ENCODE data around the gene CLIC5.

The CLIC5 gene

DNA sequence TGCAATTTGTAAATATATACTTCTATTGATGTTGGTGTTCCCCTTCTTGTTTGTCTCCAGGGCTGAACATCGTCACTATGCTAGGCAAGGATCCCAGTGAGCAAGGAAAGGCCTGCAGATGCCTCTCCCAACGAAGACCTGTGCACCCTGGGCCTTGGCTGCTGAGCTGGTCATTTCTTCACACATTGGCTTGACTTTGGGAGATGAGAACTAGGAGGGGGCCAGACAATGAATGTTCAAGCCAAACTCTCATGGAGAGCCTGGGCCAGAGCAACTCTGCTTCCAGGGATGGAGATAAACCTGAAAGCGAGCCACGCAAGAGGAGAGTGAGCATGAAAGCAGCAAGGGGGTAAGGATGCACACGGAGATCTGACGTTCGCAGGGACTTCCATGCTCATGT is 104.0 kb downstream of the CLIC5 start:
- no peaks in the 10 kb centered on the region for H3K4me1 ChIP-seq
- intact Hi-C loops (cut with DNase I; ENCODE audit: low total_unique reads): no loop called here
- peak in 1 of 2 donors; percentile 53 for DNase-seq
- H3K4me3 ChIP-seq: no peak overlapping the region
- no peaks in the 10 kb centered on the region for H3K27me3 ChIP-seq
- H3K27ac ChIP-seq: no peak overlapping the region
- H3K36me3 ChIP-seq: no peaks in the 10 kb centered on the region
- TF ChIP-seq, protein P1, sequence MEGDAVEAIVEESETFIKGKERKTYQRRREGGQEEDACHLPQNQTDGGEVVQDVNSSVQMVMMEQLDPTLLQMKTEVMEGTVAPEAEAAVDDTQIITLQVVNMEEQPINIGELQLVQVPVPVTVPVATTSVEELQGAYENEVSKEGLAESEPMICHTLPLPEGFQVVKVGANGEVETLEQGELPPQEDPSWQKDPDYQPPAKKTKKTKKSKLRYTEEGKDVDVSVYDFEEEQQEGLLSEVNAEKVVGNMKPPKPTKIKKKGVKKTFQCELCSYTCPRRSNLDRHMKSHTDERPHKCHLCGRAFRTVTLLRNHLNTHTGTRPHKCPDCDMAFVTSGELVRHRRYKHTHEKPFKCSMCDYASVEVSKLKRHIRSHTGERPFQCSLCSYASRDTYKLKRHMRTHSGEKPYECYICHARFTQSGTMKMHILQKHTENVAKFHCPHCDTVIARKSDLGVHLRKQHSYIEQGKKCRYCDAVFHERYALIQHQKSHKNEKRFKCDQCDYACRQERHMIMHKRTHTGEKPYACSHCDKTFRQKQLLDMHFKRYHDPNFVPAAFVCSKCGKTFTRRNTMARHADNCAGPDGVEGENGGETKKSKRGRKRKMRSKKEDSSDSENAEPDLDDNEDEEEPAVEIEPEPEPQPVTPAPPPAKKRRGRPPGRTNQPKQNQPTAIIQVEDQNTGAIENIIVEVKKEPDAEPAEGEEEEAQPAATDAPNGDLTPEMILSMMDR (IDR thresholded peaks at IDR 0.05): no peak
- no peaks in the 10 kb centered on the region for H3K9me3 ChIP-seq

DNA sequence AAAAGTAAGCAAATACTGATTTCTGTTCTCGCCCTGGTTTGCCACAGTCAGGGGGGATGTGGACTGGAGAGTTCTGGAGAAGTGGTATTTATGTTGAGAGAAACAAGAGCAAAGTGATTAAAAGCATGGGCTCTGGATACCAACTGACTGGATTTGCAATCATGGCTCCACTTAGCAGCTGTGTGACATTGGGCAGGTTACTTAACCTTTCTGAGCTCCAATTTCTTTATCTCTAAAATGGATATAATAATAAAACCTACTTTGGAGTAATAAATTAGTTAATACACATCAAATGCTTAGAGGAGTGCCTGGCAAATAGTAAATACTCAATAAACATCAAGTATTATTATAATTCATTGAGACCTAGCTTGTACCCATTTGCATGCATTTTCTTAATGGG is 111.7 kb downstream of the CLIC5 start:
- H3K27me3 ChIP-seq: no peaks in the 10 kb centered on the region
- peaks cover 0 to 4% (median 0%) of the 10 kb centered on the region in 4 donors for H3K4me1 ChIP-seq
- TF ChIP-seq, protein P1 (IDR thresholded peaks at IDR 0.05): no peak
- no peak for DNase-seq
- H3K9me3 ChIP-seq: no peaks in the 10 kb centered on the region
- H3K4me3 ChIP-seq: no peak overlapping the region
- H3K36me3 ChIP-seq: no peaks in the 10 kb centered on the region
- intact Hi-C loops (cut with DNase I; ENCODE audit: low total_unique reads): no loop called here
- no peak overlapping the region for H3K27ac ChIP-seq

DNA sequence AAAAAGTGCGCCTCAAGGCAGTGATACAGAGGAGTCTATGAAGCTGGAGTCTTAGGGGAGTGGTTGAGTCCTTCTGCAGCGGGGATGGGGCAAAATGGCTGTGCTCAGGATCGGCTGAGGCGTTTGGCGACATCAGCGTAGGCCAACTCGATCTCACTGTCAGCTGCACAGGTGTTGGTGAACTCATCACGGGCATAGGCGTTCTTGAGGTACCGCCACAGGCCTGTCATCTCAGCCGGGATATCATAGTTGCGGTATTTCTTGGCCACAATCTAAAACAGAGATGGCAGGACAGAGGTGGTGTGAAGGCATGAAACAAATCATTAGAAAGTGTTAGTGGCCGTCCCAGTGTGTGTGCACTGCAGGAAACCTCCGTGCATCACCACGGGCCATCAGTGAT is 112.7 kb downstream of the CLIC5 start:
- intact Hi-C loops (cut with DNase I; ENCODE audit: low total_unique reads): no loop called here
- TF ChIP-seq, protein P1 (IDR thresholded peaks at IDR 0.05): no peak
- no peaks in the 10 kb centered on the region for H3K27me3 ChIP-seq
- no peaks in the 10 kb centered on the region for H3K36me3 ChIP-seq
- no peak for DNase-seq
- no peak overlapping the region for H3K27ac ChIP-seq
- no peaks in the 10 kb centered on the region for H3K9me3 ChIP-seq
- no peak overlapping the region for H3K4me3 ChIP-seq
- peaks cover 0 to 4% (median 0%) of the 10 kb centered on the region in 4 donors for H3K4me1 ChIP-seq

DNA sequence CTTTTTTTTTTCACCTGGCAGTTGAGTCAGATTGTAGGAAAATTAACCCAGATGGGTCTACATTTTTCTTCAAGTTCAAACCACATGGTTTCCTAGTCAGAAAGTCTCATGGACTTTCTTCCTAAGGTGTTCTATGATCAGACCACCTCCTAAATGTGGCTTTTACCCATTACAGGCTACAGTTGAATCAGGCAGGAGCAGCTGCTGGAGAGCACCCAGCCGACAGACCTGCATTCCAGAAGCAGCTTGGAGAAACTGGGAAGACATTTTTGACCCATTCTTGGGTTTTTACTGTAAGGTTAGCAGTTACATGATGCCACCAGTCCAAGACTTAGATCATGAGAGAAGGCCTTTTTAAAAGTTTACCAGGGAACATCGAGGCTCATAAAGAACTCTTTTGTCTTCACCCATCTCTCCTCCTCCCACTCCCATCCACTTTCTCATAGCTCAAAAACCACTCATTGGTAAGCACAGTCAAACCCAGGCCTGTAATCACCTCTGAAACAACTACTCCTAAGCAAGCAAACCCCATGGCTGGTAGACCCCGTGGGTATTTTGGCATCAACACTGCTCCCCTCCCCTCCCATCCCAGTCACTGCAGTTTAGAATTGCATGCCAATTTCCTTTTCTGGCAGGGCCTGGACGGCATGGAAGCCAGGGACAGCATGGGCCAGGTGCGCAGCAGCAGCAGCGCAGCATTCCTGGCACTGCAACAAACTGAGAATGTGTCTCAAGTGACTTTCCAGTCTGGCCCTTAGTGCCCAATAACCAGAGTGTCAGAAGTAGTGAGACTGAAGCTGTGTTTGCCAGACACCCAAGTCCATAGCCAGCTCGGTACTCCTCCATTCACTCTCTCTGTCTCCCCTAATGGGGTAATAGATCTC is 113.7 kb downstream of the CLIC5 start:
- H3K36me3 ChIP-seq: no peaks in the 10 kb centered on the region
- intact Hi-C loops (cut with DNase I; ENCODE audit: low total_unique reads): no loop called here
- TF ChIP-seq, protein P1 (IDR thresholded peaks at IDR 0.05): no peak

DNA sequence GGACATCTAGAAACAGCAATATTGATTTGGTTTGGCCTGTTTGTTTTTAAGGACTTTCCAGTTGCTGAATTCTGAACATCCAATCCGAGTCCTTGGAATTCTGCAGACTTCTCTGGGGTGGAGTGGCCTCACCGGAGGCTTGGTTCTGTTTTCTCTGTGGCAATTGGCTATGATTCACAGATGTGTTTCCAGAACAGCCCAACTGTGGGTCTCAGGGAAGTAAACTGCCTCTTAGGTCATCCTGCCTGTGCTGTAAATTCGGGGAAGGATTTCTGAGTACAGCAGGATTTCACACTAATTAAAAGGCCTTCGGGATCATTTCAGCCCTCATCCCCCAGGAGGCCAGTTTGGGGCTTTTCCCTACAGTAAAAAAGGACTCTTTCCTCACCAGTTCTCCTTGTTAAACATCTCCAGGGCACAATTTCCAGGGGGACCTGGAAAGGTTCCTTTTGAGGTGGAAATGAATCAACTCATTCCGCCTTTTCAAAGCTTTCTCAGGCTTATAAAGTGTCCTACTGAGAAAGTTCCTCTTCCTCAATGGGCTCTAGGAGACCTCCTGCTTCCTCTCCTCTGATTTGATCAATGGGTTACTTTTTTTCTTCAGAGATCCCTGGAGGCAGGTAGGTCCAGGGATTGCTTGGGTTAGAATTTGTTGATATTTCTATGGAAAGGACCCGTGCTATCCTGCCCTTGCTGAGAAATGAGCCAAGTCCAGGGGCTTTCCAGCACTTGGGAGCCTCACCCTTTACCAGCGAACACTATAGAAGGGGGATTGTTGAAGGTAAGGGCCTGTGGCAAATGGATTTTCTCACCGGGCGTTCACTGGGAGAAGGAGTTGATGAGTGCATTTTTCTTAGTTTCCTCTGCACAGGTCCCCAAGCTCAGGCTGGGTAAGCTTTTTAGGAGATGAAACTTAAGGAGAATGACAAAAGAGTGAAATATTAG is 114.6 kb downstream of the CLIC5 start:
- Histone ChIP-seq H3K36me3 (no peaks in the 10 kb centered on the region), H3K4me1 (peaks cover 0 to 4% (median 0%) of the 10 kb centered on the region in 4 donors), H3K27me3 (no peaks in the 10 kb centered on the region), H3K4me3 (no peak overlapping the region), H3K9me3 (no peaks in the 10 kb centered on the region), H3K27ac (no peak overlapping the region)
- peak in 1 of 2 donors; percentile 54 for DNase-seq
- TF ChIP-seq, protein P1 (IDR thresholded peaks at IDR 0.05): no peak
- intact Hi-C loops (cut with DNase I; ENCODE audit: low total_unique reads): no loop called here

More for the DNA sequence above, 113.7 kb downstream of the CLIC5 start:
- H3K27ac ChIP-seq: no peak overlapping the region
- no peak for DNase-seq
- peaks cover 0 to 4% (median 0%) of the 10 kb centered on the region in 4 donors for H3K4me1 ChIP-seq
- no peaks in the 10 kb centered on the region for H3K27me3 ChIP-seq
- H3K4me3 ChIP-seq: no peak overlapping the region
- no peaks in the 10 kb centered on the region for H3K9me3 ChIP-seq

Measured in tibial artery (tissue), 4 donors.